ENCODE data around the gene DET1.
"Not testable (repeated sequence)": the region's sequence is repeated elsewhere in the genome, so short reads cannot be mapped to it uniquely, and the experiment has no call there.

Gene DET1

DNA sequence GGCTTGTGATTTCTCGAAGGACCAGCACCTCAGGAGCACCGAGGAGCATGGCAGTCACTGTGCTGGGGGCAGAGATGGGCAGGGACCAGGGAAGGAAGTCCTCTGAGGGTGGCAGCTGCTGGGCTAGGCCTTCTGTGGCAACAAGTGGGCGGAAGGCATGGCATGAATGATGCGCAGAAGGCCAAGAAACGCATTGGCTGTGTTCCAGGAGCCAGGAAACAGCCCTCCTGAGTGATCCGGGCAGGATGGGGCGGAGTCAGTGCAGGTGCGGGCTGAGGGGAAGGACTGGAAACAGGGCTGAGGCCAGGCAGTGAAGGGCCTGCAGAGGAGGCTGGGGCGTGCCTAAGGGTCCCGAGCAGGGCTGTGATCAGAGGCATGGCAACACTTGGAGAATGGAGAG is 55.3 kb downstream of the DET1 start:
- peak; percentile 28 for DNase-seq

DNA sequence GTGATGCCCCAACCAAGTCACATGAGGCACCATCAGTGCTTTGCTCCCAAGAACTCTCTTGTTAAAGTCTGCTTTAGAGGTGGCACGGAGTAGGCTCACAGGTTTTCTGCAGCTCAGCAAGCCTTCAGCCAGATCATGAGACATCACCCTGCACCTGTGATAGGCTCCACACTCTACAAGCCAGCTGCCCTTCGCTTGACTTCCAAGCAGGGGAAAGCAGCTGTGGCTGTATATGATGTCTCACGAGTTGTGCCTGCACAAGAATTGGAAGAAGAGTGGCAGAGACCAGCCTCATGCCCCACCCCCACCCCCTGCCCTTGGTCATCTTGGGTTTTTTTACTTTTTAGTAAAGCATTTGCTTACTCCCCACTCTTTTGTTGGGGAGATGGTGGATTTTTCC is 56.4 kb downstream of the DET1 start:
- no peak for DNase-seq

DNA sequence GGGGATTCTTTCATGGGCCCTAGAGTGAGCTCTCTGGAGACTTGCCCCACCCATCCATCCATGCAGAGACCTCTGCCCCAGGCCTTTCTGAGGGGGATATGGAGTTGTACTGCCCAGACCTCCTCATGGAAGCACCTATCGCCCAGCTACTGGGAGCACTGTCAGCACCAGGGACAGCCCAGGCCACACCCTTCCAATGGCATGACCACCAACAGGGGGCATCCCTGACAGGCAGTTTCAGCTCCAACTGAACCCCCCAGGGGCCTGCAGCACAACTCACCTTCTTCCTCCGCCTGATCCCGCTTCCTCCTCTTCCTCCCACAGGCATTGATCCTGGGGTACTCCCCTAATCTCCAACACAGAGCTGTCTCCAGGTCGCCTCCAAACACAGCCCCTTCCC is 57.2 kb downstream of the DET1 start:
- no peak for DNase-seq

DNA sequence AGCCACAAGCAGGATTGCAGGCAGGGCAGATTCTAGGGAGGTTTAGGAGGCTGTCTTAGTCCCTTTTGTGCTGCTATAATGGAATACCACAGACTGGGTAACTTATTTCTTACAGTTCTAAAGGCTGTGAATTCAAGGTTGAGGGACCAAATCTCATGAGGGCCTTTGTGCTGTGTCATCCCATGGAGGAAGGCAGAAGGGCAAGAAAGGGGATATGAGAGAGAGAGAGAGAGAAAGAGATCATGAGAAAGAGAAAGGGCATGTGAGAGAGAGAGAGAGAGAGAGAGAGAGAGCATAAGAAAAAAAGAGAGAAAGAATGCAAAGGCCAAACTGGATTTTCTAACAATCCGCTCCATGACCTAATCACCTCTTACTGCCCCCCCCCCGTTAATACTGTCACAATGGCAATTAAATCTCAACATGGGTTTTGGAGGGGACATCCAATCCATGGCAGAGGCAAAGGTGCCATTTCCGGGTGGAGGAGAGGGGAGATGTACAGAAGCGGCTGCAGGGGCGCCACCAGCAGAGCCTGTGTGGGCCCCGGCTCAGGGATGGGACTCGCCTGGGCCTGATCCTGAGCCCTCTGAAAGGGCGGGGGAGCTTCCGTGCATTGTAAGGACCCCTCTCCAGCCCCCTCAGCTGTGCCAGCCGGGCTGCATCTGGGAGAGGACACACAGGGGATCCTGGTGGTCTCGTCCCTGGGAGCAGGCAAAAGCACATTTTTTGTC is 58.5 kb downstream of the DET1 start:
- DNase-seq: no peak

DNA sequence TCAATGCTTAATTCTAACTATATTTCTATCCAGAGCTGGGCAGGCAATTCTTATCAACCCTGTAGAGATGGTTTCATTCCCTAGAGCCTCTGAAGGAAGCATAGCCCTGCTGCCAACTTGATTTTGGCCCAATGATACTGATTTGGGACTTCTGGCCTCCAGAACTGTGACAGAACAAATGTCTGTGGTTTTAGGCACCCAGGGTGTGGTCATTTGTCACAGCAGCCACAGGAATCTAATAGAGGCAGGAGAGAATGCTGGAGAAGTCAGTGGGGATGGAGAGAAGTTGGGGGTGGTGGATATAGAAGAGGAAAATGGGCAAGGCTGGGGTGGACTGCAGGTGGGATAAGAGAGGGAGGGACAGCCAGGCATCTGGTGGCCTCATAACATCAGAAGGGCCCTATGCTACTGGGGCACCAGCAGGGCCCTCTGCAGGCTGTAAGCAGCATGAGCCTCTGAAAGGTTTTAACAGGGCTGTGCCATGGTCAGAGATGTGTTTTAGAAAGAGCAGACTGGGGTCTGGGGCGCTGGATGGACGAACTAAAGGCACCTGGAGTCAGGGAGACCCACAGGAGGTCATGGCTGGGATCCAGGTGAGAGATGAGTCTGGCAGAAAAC is 59.2 kb downstream of the DET1 start:
- no peak for DNase-seq

DNA sequence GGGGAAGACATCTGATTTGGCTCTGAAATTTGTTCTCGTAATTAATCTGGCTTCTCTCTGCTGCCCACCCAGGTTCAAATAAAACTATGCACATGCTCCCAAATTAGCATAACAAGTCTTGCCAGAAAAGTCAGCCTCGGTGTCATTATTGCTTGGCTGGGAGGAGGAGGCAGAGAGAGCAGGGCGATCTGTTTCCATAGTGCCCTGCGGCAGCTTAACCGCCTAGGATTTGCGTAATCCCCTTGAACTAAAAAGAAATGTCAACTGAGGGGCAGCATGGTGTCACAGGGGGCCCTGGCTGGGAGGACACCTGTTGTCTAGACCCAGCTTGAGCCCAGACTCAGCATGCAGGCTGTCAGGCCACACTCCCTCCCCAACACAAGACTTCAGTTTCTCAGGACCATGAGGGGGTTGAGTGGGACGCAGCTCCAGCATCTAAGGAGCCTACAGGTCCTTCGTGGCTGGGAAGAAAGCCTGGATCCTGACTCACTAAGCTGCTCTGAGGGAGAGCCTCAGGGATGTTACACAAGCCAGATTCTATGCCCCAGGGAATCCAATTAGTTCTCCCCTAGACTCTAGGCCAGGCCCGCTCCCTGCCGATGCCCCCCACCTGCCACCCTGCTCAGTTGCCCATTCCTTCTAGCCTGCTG is 61.7 kb downstream of the DET1 start:
- no peak for DNase-seq

DNA sequence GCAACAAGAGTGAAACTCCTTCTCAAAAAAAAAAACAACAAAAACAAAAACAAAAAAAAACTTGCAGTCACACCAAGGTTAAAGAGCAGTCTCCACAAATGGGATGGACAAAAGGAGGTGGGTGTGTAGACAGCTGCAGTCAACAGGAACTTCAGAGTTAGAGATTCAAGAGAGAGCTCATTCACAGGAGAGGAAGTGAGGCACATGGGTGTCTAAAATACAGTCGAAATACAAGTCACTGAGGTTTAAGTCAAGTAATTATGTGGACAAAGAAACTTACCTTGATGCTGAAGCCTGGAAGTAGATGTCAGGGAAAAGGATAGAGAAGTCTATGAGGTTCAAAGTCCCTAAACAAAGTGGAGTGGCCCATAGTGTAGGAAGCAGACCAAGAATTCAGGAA is 64.2 kb downstream of the DET1 start:
- DNase-seq: no peak

DNA sequence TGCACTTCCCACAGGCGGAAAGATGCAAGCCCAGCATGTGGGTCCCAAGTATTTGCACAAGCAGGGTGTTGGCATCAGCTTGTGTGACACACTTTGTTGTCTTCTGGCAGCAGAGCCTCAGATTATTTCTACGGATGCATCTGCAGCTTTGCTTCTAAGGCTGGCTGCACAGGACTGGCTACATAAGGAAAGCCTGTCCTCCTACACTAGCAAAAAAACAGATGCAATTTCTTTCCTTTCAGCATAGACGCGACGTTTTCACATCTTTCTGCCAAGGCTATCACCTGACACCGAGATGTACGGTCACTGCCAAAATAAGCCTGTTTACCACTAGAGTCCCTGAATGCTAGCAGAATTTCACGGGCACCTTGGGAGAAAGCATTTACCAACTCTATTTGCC is 65.5 kb downstream of the DET1 start:
- no peak for DNase-seq

DNA sequence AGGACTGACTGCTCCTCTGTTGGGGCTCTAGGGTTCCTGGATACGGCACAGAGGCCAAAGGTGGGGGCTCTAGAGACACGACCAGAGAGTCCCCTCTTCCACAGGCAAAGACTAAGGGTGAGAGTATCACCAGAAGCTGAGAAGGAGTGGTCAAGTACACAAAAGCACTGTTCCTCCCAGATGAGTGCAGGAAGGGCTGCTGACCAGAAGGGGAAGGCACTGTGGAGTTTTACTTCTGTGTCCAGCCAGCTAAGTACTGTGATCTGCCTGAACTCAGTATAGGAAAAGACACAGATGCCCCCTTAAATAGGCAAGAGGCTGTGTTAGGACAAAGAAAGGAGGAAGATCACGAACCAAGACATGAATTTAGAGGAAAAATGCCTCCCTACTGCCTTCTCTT is 67.3 kb downstream of the DET1 start:
- DNase-seq: no peak

DNA sequence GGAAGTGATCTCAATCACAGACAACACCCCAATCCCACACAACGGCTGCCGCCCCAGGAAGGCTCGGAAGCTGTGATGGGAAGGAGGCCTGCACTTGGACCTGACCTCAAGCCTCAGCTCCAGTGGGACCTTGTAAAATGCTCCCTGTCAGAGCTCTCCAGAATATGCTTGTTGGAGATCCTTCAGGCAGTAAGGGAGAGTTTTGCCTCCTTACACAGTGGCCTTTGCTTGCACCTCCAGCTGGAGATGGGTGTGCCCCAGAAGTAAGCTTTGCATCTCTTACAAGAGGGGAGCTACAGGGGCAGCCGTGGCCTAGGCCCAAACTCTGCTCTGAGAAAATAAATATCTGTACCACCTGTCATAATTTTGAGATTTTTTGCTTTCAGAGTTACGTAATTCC is 68.6 kb downstream of the DET1 start:
- DNase-seq: no peak

DNA sequence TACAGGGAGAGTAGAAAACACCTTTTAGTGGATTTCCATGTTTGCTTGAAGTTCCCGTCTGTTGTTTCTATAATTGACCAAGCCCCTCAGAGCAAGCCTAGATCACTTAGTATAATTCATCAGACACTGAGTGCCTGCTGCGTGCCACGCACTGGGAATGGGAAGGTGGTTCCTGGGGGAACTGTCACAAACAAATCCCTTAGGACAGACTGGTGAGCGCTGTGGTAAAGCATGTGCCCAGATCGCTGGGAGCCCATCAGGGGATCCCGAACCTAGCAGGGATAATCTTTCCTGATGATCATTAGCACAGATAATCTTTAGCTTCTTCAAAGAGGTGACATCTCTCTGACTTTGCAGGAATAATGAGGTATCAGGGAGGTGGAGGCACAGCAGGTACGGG is 69.4 kb downstream of the DET1 start:
- no peak for DNase-seq

DNA sequence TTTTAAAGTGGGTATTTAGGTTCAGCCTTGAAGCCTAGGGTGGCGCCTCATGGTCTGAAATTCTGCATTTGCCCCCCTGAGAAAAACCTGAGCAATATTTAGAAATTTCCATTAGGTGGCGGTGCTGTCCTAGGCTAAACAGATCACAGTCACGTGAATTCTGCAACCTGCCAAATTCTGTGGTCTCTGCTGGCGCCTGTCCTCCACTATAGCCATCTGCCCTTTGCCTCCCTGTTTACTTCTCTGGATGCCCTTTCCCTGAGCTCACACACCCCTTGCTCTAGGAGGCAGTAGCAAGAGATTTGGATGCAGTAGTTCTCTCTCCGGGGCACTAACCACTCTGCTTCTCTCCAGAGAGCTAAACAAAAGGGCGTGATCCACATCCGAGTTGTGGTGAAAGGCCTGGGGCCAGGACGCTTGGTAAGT is 69.8 kb downstream of the DET1 start:
- no peak for DNase-seq

DNA sequence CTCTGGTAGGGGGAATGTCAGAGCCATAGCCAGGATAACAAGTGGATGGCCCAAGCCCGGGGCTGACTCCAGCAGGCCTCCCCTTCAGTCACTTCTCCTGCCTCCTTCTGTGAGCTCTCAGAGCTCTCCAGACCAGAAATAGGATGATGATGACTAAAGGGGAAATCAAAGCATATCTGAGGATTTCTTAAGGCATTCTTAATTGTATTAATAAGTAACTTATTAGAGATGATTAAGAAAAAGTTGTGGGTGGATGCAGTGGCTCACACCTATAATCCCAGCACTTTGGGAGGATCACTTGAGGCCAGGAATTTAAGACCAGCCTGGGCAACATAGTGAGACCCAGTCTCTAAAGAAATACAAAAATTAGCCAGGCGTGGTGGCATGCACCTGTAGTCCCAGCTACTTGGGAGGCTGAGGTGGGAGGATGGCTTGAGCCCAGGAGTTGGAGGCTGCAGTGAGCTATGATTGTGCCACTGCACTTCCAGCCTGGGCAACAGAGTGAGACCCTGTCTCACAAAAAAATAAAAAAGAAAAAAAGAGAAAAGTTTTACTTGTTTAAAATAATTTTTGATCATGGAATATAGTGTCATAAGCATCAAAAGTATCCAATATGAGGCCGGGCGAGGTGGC is 72.7 kb downstream of the DET1 start:
- not testable (repeated sequence) for DNase-seq

DNA sequence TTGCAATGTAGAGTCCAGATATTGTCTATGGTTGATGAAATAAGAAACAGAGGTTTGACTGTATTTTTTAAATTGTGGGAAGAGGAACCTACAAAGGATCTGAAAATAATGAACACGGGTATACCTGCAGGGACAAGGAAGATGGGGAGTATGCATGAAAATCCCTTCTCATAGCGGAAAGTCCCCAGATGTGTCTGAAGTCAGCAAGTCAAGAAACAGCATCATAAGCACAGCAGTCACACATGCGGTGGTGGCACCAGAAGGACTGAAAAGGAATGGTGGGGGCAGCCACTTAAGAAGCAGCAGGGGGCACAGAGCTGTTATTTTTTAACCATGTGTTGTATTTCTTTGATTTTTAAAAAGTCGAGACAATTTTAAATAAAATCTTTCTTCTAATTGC is 74.3 kb downstream of the DET1 start:
- no peak for DNase-seq

DNA sequence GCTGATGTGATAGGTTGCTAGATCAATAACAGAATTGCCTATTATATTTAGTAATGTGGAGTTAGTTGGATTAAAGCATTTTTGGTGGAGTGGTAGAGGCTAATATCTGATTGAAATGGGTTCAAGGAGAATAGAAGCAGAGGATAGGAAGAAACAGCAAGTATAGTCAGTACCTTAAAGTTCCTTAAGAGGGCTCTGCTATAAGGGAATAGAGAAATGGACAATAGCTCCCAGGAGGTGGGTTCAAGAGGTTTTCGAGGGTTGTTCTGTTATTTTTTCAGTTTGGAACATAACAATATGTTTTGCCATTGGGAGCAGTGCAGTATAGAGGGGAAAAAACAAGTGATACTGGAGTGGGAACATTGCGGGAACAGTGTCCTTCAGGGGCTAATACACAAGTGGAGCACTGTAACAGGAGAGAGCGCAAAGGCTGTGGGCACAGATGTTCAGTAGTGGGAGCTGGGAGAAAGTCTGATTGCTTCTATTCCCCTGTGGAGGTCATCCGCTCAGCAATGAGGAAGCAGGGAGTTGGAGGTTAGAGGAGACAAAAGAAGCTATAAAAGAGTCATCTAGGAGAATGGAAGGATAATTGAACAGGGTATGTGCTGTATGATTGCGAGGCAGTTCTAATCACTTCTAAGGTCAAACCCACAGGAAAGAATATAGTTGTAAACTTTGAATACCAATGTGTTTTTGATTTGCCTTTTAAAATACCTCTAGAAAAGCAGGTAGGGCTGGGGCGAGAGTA is 75.7 kb downstream of the DET1 start:
- no peak for DNase-seq

DNA sequence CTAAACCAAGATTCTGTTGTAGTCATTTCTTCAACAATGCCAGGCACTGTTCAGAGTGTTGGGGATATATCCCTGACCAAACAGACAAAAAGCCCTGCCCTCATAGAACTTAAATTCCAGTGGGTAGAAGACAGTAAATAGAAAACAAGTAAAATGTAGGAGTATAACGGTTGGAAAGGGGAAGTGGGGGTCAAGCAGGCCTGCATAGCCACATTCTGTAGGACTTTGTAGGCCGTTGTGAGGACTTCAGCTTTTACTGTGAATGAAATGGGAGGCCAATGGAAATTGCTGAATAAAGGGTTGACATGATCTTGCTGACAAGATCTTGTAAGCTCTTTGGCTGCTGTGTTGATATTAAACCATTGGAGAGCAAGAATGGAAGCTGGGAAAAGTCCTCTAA is 77.2 kb downstream of the DET1 start:
- no peak for DNase-seq

DNA sequence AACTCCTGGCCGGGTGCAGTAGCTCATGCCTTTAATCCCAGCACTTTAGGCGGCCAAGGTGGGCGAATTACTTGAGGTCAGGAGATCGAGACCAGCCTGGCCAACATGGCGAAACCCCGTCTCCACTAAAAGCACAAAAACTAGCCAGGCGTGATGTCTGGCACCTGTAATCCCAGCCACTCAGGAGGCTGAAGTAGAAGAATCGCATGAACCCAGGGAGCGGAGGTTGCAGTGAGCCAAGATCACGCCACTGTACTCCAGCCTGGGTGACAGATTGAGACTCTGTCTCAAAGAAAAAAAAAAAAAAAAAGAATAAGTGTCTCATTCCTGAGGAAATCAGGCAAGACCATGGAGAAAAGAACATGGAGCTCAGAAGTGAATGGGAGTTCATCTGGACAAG is 77.8 kb downstream of the DET1 start:
- DNase-seq: not testable (repeated sequence)

DNA sequence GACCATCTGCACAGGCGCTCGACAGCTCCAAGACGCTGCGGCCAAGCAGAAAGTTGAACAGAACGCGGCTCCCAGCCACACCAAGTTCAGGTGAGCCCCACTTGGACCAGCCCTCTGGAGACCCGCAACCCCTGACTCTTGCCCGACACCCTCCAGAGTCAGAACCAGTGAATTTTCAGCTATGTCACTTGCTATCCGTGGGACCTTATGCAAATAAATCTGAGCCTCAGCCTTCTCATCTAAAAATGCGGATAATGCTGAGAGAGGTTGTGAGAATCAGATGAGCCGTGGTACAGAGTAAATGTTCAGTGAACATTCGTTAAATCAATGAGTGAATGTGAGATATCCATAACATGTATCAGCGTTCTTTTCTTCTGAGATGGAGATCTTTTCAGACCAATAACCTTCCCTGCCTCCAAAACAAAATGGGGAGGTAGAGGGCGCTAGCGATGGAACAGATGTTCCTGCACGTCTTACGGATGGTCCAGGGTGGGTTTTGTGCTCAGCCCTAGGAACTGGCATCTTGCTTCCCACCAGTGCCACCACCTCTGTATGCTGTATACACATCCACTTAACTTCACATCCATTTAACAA is 78.4 kb downstream of the DET1 start:
- DNase-seq: no peak

DNA sequence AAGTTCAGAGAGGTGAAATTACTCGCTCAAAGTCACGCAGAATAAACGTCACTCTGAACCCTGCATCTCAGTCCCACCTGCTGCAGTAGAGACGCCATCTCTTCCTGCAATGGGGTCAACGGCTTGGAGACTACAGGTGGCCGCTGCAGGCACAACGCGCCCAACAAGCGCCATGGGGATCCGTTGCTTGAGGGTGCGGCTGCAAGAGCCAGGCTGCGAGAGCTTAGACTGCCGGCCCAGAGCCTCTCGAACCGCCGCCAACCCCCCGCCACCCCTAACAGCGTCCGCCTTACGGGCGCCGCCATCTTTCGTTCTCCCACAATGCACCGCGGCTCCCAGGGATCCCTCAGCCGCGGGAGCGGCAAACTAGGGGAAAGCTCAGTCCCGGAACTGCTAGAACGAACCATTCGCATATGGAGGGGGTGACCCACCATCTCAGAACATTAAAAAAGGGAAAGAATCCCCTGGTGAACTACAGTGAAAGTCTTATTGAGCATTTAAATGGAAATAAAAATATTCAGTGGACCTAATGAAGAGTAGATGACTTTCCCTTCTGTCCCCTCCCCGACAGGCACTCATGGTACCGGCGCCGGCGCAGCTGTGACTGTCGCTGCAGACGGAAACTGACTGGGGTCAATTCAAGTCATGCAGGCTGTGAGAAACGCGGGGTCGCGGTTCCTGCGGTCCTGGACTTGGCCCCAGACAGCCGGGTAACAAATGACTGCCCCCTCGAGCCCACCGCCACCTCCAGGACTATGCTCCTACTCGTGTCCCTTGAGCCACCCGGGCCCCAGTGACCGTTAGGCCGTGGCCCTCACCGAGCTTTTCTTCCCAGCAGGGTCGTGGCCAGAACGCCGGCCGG is 79.2 kb downstream of the DET1 start, which contains the start of the genes MRPL46 and MRPS11:
Gene MRPL46 (minus strand): TSS at position 316 of the 862 bp plus-strand sequence. CDS start 11 bp downstream, at position 305.
Gene MRPS11 (plus strand): TSS at position 636 of the 862 bp plus-strand sequence. CDS start 10 bp downstream, at position 646.
- DNase-seq: peak; percentile 87

DNA sequence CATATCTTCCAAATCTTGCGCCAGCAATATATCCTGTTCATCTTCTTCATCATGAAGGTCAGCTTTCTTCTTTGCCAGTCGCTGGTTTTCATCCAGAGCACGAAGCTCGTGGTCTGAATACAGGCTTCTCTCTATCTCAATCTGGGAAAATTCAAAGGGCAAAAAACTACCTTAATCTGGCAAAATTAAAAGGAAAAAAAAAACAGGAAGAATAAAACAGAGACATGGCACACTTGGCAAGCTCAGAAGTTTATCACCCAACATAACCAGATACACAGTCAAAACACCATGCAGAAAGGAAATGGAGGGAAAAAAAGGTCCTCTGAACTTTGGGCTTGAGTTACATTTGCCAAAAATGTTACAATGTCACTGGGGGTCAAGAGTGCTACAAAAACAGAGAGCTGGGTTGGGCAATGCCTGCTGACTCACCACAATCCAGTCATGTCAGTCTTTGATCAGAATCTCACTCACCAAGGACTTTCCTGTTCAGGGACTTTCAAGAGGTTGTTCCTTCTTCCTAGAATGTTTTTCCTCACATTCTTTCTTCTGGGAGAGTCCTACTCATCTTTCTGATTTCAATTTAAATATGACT is 80.8 kb downstream of the DET1 start:
- DNase-seq: no peak
